ENCODE results near the gene KLHL30. TPM values are rescaled to one million over a fixed set of nuclear protein-coding genes. Genes with fewer than 3 reads are reported as not detected.
"Not testable (repeated sequence)": the region's sequence is repeated elsewhere in the genome, so short reads cannot be mapped to it uniquely, and the experiment has no call there.

The KLHL30 gene
- total RNA-seq, 1 experiment from 2014 or later: not detected

DNA sequence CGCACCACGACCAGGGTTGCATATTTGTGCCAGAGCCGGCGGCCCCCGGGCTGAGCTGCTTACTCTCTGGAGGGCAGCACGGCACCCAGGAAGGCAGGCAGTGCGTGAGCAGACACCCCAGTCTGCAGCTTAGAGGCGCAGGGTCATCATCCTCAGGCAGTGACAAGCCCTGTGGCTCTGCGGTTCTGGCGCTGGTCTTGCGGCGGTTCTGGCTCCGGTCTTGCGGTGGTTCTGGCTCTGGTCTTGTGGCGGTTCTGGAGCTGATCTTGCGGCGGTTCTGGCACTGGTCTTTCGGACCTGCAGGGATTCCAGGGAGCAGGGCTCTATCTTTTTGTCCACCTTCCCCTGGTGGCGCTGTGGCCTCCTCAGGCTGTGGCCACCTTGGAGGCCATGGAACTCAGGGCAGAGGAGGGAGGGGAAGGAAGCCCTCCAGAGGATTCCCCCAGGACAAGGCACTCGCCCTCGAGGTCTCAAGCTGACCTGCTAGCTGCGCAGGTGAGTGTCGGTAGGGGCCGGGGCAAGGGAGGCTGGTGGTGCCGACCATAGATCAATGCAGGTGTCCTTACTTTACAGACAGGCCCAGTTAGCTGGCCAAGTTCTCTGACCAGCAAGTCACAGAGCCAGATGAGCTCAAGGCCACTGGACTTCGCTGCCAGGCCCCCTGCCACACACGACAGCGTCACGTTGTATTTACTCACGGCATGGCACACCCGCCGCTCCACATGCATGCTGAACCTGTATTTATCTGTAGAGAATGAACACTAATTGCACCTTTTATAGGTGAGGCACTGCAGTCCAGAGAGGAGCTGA is 23.4 kb upstream of the KLHL30 start:
- no peak for DNase-seq (ENCODE audit: low read depth, low spot score)
- in situ Hi-C loops (cut with HindIII; ENCODE audit: low pct_unique_long_range_greater_than_20kb, low sequenced_read_pairs): no loop called here

- DNase-seq (ENCODE audit: low read depth, low spot score); in situ Hi-C loops (cut with HindIII; ENCODE audit: low pct_unique_long_range_greater_than_20kb, low sequenced_read_pairs): not testable (repeated sequence)
Observed at GRCh38 chr2:238115709-238116108, 22.8 kb upstream of the KLHL30 start.

GRCh38 chr2:238116298-238117198 is 21.9 kb upstream of the KLHL30 start:
- in situ Hi-C loops (cut with HindIII; ENCODE audit: low pct_unique_long_range_greater_than_20kb, low sequenced_read_pairs): no loop called here
- no peak for DNase-seq (ENCODE audit: low read depth, low spot score)

DNA sequence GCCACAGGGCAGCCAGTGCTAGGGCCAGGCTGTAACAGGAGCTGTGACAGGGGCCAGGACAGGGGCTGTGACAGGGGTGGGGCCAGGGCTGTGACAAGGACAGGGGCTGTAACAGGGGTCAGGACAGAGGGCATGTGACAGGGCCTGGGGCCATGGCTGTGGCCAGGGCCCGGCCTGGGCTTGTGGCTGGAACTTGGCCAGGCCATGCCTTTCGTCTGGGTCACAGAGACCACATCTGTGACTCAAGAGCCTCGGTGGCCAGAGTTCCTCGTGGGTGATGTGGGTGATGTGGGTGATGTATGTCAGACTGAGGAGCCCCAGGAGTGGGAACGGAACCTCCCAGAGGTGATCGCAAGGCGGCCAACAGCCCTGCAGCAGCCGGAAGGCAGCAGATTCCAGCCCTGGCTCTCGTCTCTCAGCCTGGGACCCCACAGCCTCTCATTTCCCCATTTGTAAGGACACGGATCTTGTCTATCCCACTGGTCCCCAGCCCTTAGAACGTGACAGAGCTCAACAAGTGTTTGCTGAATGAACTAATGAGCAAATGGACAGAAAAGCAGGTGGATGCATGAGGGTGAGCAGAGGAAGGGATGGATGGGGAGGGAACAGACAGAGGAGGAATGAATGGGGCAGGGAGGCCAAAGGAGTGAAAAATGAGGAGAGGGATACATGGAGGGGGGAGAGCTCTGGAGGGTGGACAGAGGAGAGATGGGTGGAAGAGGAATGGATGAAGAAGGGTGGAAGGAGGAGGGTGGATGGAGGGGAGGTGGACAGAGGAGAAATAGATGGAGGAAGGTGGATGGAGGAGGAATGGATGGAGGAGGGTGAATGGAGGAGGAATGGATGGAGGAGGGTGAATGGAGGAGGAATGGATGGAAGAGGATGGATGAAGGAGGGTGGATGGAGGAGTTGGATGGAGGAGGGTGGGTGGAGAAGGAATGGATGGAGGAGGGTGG is 21.0 kb upstream of the KLHL30 start:
- in situ Hi-C loops (cut with HindIII; ENCODE audit: low pct_unique_long_range_greater_than_20kb, low sequenced_read_pairs): no loop called here
- DNase-seq (ENCODE audit: low read depth, low spot score): no peak

GRCh38 chr2:238119756-238120462 is 18.6 kb upstream of the KLHL30 start:
- no peak for DNase-seq (ENCODE audit: low read depth, low spot score)
- in situ Hi-C loops (cut with HindIII; ENCODE audit: low pct_unique_long_range_greater_than_20kb, low sequenced_read_pairs): no loop called here

GRCh38 chr2:238120463-238121298 is 17.8 kb upstream of the KLHL30 start:
- no peak for DNase-seq (ENCODE audit: low read depth, low spot score)
- in situ Hi-C loops (cut with HindIII; ENCODE audit: low pct_unique_long_range_greater_than_20kb, low sequenced_read_pairs): no loop called here

- in situ Hi-C loops (cut with HindIII; ENCODE audit: low pct_unique_long_range_greater_than_20kb, low sequenced_read_pairs): no loop called here
- DNase-seq (ENCODE audit: low read depth, low spot score): no peak
Observed at GRCh38 chr2:238121511-238122286, 16.8 kb upstream of the KLHL30 start.

DNA sequence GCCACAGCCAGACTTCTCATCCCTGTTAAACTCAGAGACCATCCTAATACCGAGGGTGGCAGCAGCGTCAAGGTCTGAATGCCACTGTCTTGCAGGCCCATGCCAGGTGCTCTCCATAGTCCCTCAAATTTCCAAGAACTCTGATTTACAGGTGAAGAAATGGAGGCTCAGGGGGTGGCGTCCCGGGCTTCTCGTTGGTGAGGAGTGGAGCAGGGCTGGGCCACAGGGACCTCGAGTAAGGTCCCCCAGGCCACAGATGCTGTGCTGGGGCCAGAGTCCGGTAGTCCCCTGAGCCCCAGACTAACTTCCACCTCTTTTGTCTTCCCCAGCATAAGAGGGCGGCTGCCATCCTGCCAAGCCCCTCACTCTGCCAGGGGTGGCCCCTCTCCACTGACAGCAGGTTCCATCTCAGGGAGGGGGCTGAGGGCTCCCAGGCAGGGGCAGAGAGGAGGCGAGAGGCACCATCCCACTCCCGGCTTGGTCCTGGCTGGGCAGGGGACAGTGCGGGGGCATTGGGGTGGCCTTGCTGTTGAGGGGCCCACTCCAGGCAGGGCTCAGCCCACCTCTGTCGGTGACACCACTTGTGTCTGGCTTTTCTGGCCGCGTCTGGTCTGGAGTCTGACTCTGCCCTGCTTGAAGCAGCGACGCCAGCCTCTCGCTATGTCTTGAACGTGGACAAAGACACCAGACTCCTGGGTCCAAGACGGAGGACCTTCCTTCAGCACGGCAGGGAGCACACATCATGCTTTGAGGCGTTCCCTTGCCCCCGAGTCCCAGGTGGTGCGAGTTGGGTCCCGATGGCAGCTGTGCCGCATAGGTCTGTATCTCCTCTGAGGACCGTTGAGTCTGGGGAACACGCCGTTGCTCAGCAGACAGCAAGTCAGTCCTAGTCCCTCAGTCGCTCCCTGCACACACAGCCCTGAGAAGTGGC is 15.9 kb upstream of the KLHL30 start:
- no peak for DNase-seq (ENCODE audit: low read depth, low spot score)
- in situ Hi-C loops (cut with HindIII; ENCODE audit: low pct_unique_long_range_greater_than_20kb, low sequenced_read_pairs): no loop called here

DNA sequence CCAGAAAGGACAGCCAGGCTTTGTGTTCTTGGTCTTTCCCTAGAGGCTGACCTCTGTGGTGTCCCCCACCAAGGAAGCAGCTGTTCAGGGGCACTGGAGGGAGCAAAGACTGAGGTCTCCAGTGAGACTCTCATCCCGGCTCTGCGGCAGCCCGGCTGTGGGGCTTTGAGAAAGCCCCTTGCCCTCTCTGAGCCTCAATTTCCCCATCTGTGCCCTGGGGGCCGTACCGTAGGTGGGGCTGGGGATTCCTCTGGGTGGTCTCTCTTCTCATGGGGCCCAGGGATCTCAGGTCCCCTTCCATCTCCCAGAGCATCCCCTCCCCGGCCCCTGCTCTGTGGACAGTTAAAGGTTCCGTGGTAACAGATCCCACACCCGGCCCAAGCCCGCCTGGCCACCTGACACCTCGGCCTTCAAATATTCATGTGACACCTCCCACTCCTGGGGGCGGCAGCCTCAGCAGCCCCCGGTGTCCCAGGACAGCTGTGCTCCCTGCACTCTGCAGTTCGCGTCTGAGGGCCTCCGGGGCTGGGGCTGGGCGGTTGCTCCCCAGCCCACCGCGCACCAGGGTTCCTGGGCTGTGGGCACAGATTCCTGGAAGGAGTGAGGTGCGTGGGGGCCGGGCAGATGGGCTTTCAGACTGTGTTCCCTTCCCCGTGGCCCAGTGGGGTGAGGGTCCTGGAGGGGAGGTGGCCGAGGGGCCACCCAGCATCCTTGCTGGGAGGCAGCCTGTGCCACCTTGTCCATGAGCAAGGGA is 15.1 kb upstream of the KLHL30 start:
- DNase-seq (ENCODE audit: low read depth, low spot score): no peak
- in situ Hi-C loops (cut with HindIII; ENCODE audit: low pct_unique_long_range_greater_than_20kb, low sequenced_read_pairs): no loop called here

GRCh38 chr2:238123991-238124470 is 14.4 kb upstream of the KLHL30 start:
- no peak for DNase-seq (ENCODE audit: low read depth, low spot score)
- in situ Hi-C loops (cut with HindIII; ENCODE audit: low pct_unique_long_range_greater_than_20kb, low sequenced_read_pairs): no loop called here

- DNase-seq (ENCODE audit: low read depth, low spot score): no peak
- in situ Hi-C loops (cut with HindIII; ENCODE audit: low pct_unique_long_range_greater_than_20kb, low sequenced_read_pairs): no loop called here
Observed at GRCh38 chr2:238124488-238125126, 13.9 kb upstream of the KLHL30 start.

DNA sequence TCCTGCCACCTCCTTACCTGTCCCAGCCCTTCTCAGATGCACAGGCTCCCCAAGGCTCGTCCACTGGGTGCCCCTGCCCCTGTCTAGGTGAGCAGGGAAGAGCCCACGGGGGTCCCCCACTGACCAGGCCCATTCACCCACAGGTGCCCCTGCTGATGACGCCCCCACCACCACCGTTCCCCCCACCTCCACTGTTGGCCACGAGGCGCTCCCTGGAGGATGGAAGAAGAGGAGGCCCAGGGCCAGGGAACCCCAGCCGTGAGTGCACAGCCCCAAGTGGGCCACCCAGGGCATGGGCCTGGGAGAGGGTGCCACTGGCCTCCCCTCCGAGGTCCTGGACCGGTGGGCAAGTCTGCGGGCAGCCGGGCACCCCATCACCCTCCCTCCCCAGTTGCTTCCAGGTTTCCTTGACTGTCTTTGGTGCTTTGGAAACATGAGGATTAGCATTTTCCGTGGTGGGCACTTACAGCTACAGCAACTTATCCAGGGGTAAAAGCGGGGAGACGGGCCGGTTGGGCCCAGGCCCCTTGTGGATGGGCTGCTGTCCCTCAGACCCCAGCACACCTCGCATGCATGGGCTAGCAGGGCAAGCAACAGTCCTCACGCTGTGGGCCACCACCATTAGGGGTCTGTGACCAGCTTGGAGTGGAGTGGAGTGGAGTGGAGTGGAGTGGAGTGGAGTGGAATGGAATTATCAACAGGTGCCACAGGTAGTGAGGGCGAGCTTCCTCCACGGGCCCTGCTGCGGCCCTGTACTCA is 13.2 kb upstream of the KLHL30 start:
- DNase-seq (ENCODE audit: low read depth, low spot score): no peak
- in situ Hi-C loops (cut with HindIII; ENCODE audit: low pct_unique_long_range_greater_than_20kb, low sequenced_read_pairs): no loop called here

GRCh38 chr2:238126338-238126737 is 12.1 kb upstream of the KLHL30 start:
- DNase-seq (ENCODE audit: low read depth, low spot score): no peak
- in situ Hi-C loops (cut with HindIII; ENCODE audit: low pct_unique_long_range_greater_than_20kb, low sequenced_read_pairs): no loop called here
